Measurements from ENCODE around the gene PACC1.

DNA sequence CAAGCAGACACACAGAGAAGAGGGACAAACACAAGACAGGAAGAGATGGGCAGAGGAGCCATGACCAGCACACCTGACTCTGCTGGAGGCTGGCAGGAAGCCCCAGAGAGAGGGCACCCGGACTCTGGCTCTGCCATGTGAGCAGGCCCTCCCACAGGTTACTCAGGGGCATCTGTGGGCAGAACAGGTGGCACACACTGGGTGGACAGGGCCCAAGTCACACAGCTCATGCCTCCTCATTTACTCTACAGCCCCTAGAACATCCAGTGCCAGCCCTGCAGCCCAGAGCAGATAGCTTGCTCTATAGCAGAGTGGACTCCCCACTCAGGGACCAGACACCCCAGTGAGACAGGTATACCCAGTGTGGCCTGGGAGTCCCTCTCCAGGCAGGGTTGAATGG lies 28.7 kb downstream of the PACC1 start:
- TF ChIP-seq EZH2 (IDR thresholded peaks at IDR 0.05) (no peak), FOXP2 (optimal IDR thresholded peaks at IDR 0.05; ENCODE audit: control extremely low read depth, extremely low read length, insufficient read depth) (no peak), POLR2AphosphoS5 (IDR thresholded peaks at IDR 0.05; ENCODE audit: borderline replicate concordance, low read depth, low read length) (no peak)
